Ramos (cell line): Measurements from ENCODE around the gene ESRRG.

Experiments used
- in situ Hi-C: fragments of 300-500 bp; cut with MboI; formaldehyde crosslinking; loops from one replicate; pipeline ENCODE4 v1.14.3; 2022; ENCODE audit warnings: low sequenced_read_pairs; ENCODE audit not compliant: unreplicated experiment

ESRRG gene

GRCh38 chr1:216462066-216462775 is 261.0 kb downstream of the ESRRG start:
- in situ Hi-C loops, result no loop called here

DNA sequence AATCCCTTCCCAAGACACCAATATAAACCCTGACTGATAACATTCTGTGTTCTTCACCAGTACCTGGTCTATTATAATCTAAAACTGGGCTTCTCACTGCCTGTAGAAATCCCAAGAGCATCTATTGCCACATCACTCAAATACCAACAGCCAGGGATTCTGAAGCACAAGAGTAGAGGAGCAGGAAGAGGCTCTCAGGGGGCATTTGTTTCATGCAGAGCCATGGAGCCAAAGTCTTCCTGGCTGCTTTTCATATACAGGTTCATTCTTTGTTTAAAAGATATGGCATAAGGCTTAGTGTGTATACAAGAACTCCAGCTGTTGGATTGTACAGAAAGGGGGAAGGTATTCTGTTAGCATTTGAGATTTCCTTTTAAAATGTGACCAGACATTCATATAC is 261.8 kb downstream of the ESRRG start:
- in situ Hi-C loops, result no loop called here

DNA sequence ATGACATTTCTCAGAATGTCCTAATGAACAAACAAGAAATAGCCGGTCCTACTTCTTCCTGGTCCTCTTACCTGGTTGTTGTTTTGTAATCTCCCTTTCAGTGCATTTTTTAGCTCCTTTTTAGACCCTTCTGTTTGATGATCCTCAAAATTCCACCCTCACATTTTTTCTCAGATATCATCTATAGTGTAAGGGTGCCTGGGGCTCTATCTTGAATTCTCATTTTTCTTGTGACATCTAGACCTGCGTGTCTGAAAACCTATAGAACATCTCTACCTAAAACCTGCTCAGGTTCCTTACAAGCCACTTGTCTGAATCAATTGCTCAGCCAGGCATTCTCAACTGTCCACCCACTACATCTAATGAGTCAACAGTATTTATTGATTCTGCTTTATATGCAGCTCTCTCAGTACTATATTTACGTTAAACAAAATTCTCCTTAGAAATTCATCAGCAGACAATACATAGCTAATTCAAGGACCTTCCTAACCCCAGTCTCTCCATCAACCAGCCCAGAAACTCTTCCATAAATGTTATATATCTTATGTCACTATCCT is 263.5 kb downstream of the ESRRG start:
- in situ Hi-C loops, result no loop called here

GRCh38 chr1:216458812-216459211 is 264.4 kb downstream of the ESRRG start:
- in situ Hi-C loops, result no loop called here

GRCh38 chr1:216457356-216457755 is 265.9 kb downstream of the ESRRG start:
- in situ Hi-C loops, result no loop called here

- in situ Hi-C loops, result no loop called here
These were observed 266.5 kb downstream of the ESRRG start for GRCh38 chr1:216456682-216457081.

DNA sequence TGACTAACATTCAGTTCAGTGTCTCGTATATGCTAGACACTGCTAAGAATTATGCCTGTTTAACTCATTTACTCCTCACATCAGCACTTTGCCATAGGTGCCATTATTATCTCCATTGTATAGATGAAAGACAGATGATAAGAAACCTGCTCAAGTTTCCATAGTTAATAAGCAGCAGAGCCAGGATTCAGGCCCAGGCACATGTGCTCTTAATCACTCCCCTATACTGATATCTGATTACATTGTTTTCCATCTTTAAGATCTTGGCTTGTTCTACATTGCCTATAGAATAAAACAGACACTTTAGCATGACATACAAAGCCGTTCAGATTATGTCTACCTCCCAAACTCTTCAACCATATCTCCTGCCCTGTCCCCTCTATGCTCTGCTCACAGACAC is 269.5 kb downstream of the ESRRG start:
- in situ Hi-C loops, result no loop called here
